Measurements from ENCODE around the gene LMAN1L.

DNA sequence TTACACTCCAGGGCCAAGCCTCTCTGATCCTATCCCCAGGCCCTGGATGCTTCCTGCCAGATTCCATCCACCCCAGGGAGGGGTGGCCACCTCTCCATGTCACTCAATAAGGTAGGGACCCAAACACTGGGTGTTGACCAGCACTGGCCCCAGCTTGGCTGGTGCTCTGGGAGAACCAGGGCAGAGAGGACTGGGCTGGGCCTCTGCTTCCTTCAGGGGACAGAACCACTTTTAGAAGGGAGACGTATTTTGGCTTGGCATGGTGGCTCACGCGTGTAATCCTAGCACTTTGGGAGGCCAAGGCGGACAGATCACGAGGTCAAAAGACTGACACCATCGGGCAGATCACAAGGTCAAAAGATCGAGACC lies 9.1 kb downstream of the LMAN1L start:
- no peak for TF ChIP-seq GATA2 (IDR thresholded peaks at IDR 0.05; ENCODE audit: low read depth, low read length)
- no peak for TF ChIP-seq GATA3 (IDR thresholded peaks at IDR 0.05; ENCODE audit: low read depth, low read length)

All from SH-SY5Y (cell line).